GM12872 (cell line): ENCODE data around the gene VEPH1.

Source experiments
- CTCF ChIP-seq: IDR thresholded peaks from 3 replicates; pipeline ENCODE4 v1.5.1; 2011; ENCODE audit warnings: low read depth, mild to moderate bottlenecking, low read length, moderate library complexity; ENCODE audit not compliant: insufficient read depth

VEPH1 gene

GRCh38 chr3:157268026-157268425, 235.2 kb downstream of the VEPH1 start:
- no peak for TF ChIP-seq CTCF

GRCh38 chr3:157265931-157266330, 237.3 kb downstream of the VEPH1 start:
- no peak for TF ChIP-seq CTCF

- no peak for TF ChIP-seq CTCF
Observed at GRCh38 chr3:157263027-157263426, 240.2 kb downstream of the VEPH1 start.

- TF ChIP-seq CTCF = no peak
Observed at GRCh38 chr3:157261000-157261399, 242.2 kb downstream of the VEPH1 start.

GRCh38 chr3:157259825-157260224, 243.4 kb downstream of the VEPH1 start:
- no peak for TF ChIP-seq CTCF

- TF ChIP-seq CTCF = no peak
Observed at GRCh38 chr3:157257101-157257500, 246.1 kb downstream of the VEPH1 start.

- TF ChIP-seq CTCF = no peak
Observed at GRCh38 chr3:157255797-157256196, 247.4 kb downstream of the VEPH1 start.

- TF ChIP-seq CTCF = no peak
Observed at GRCh38 chr3:157251685-157252084, 251.5 kb downstream of the VEPH1 start.
